Activated B cell treated with CpG ODN at 0.5 μM for 24 hours (primary cell): Measurements from ENCODE around the gene HIVEP3. TPM values are rescaled to one million over a fixed set of nuclear protein-coding genes. Genes with fewer than 3 reads are reported as not detected.
A peak's percentile ranks its signal among the peaks of the same experiment; 100 is the strongest.

ENCODE experiments used
- ATAC-seq: fragments of 200-7000 bp; cut with Tn5 transposase; one replicate; pipeline ENCODE4 v1.10.0; 2021; ENCODE audit warnings: low read depth, mild to moderate bottlenecking, moderate library complexity
- CTCF ChIA-PET: fragments of 350-600 bp; sonication (Branson Sonifier 250); formaldehyde crosslinking; loops from one replicate; lab custom pipeline; 2021; ENCODE audit warnings: antibody characterized with exemption; lab: Charles Lee
- POLR2A ChIA-PET: fragments of 350-600 bp; sonication (Branson Sonifier 250); formaldehyde crosslinking; loops from one replicate; lab custom pipeline; 2021; ENCODE audit warnings: antibody characterized with exemption; lab: Charles Lee
- DNase-seq: peaks from one replicate; pipeline ENCODE4 v3.0.0; 2022
- H3K27ac Mint-ChIP-seq: one replicate; pipeline ENCODE4 v1.8.0; 2020; ENCODE audit warnings: mixed read lengths
- H3K27me3 Mint-ChIP-seq: one replicate; pipeline ENCODE4 v1.8.0; 2021; ENCODE audit warnings: mixed read lengths
- H3K36me3 Mint-ChIP-seq: one replicate; pipeline ENCODE4 v1.8.0; 2021; ENCODE audit warnings: low read depth, mixed read lengths
- H3K4me1 Mint-ChIP-seq: one replicate; pipeline ENCODE4 v1.8.0; 2021; ENCODE audit warnings: mixed read lengths
- H3K4me3 Mint-ChIP-seq: one replicate; pipeline ENCODE4 v1.8.0; 2020; ENCODE audit warnings: mild to moderate bottlenecking, mixed read lengths
- H3K9me3 Mint-ChIP-seq: one replicate; pipeline ENCODE4 v1.8.0; 2020; ENCODE audit warnings: mixed read lengths
- intact Hi-C: fragments of 100-400 bp; cut with micrococcal nuclease; formaldehyde crosslinking; loops from one replicate; pipeline ENCODE4 v1.15.1; 2024
- total RNA-seq: library from RNA; stranded (reverse); gene quantifications from 2 replicates; pipeline ENCODE4 v1.2.3, GENCODE V29; 2022
- TF ChIP-seq, protein P1 (sequence below): fragments of 200-600 bp; IDR thresholded peaks from one replicate; pipeline ENCODE4 v1.8.0; 2022; ENCODE audit warnings: antibody characterized with exemption, mild to moderate bottlenecking

The HIVEP3 gene
- total RNA-seq, 1 donor from 2014 or later = 14.4 TPM

GRCh38 chr1:41724248-41724647, 194.5 kb downstream of the HIVEP3 start:
- CTCF ChIA-PET = interaction anchor here (1.6 kb wide), 1 partner anchor 150 kb away, joined by 3 read pairs; no protein-coding TSS in a partner anchor
- intact Hi-C loops = loop anchor here (10.0 kb wide), 1 partner anchor 1029 kb away; the partner anchor contains the start of gene NFYC
- H3K9me3 Mint-ChIP-seq = no peaks in the 10 kb centered on the region
- H3K36me3 Mint-ChIP-seq = no peaks in the 10 kb centered on the region
- no peak overlapping the region for H3K27ac Mint-ChIP-seq
- TF ChIP-seq, protein P1, sequence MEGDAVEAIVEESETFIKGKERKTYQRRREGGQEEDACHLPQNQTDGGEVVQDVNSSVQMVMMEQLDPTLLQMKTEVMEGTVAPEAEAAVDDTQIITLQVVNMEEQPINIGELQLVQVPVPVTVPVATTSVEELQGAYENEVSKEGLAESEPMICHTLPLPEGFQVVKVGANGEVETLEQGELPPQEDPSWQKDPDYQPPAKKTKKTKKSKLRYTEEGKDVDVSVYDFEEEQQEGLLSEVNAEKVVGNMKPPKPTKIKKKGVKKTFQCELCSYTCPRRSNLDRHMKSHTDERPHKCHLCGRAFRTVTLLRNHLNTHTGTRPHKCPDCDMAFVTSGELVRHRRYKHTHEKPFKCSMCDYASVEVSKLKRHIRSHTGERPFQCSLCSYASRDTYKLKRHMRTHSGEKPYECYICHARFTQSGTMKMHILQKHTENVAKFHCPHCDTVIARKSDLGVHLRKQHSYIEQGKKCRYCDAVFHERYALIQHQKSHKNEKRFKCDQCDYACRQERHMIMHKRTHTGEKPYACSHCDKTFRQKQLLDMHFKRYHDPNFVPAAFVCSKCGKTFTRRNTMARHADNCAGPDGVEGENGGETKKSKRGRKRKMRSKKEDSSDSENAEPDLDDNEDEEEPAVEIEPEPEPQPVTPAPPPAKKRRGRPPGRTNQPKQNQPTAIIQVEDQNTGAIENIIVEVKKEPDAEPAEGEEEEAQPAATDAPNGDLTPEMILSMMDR = no peak
- H3K4me1 Mint-ChIP-seq = peaks cover 82% of the 10 kb centered on the region
- no peaks in the 10 kb centered on the region for H3K27me3 Mint-ChIP-seq
- no peak for DNase-seq
- ATAC-seq = no peak
- POLR2A ChIA-PET = interaction anchor here (6.5 kb wide), 1 partner anchor 27 kb away, joined by 138 read pairs; no protein-coding TSS in a partner anchor
- H3K4me3 Mint-ChIP-seq = no peak overlapping the region

- Mint-ChIP-seq H3K4me1 (peaks cover 82% of the 10 kb centered on the region), H3K36me3 (no peaks in the 10 kb centered on the region), H3K9me3 (no peaks in the 10 kb centered on the region), H3K27ac (no peak overlapping the region), H3K27me3 (no peaks in the 10 kb centered on the region), H3K4me3 (no peak overlapping the region)
- intact Hi-C loops = loop anchor here (10.0 kb wide), 1 partner anchor 1029 kb away; the partner anchor contains the start of gene NFYC
- TF ChIP-seq, protein P1 = no peak
- DNase-seq (no peak), ATAC-seq (no peak)
- ChIA-PET POLR2A (interaction anchor here (0.8 kb wide), 1 partner anchor 57 kb away, joined by 3 read pairs; no protein-coding TSS in a partner anchor), CTCF (interaction anchor here (1.6 kb wide), 1 partner anchor 149 kb away, joined by 3 read pairs; no protein-coding TSS in a partner anchor)
Observed at GRCh38 chr1:41723786-41724185, 194.9 kb downstream of the HIVEP3 start.

- Mint-ChIP-seq H3K9me3 (no peaks in the 10 kb centered on the region), H3K4me1 (peaks cover 74% of the 10 kb centered on the region), H3K27me3 (no peaks in the 10 kb centered on the region), H3K36me3 (no peaks in the 10 kb centered on the region), H3K27ac (no peak overlapping the region), H3K4me3 (no peak overlapping the region)
- TF ChIP-seq, protein P1 = no peak
- intact Hi-C loops = loop anchor here (10.0 kb wide), 1 partner anchor 1027 kb away; the partner anchor contains the start of gene NFYC
- no peak for ATAC-seq
- POLR2A ChIA-PET = no interaction called here
- no peak for DNase-seq
- CTCF ChIA-PET = no interaction called here
Observed at GRCh38 chr1:41722184-41722583, 196.5 kb downstream of the HIVEP3 start.

DNA sequence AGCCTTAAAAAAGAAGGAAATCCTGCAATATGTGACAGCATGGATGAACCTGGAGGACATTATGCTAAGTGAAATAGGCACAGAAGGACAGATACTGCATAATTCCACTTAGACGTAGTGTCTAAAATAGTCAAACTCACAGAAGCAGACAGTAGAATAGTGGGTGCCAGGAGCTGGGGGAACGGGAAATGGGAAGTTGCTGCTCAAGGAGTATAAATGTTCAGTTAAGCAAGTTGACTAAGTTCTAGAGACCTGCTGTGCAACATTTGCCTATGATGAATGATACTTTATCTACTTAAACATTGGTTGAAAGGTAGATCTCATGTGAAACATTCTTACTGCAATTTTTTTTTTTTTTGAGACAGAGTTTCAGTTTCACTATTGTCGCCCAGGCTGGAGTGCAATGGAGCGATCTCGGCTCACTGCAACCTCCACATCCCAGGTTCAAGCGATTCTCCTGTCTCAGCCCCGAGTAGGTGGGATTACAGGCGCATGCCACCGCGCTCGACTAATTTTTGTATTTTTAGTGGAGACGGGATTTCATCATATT, 197.8 kb downstream of the HIVEP3 start:
- peak; percentile 61 for ATAC-seq
- Mint-ChIP-seq H3K4me1 (peaks cover 62% of the 10 kb centered on the region), H3K36me3 (no peaks in the 10 kb centered on the region), H3K4me3 (peak overlapping the region; percentile 55), H3K27me3 (no peaks in the 10 kb centered on the region), H3K9me3 (no peaks in the 10 kb centered on the region), H3K27ac (peak overlapping the region; percentile 53)
- ChIA-PET CTCF (no interaction called here), POLR2A (interaction anchor here (2.1 kb wide), 1 partner anchor 12 kb away, joined by 9 read pairs; no protein-coding TSS in a partner anchor)
- intact Hi-C loops = loop anchor here (10.0 kb wide), 1 partner anchor 1026 kb away; the partner anchor contains the start of gene NFYC
- TF ChIP-seq, protein P1 = no peak
- no peak for DNase-seq

- TF ChIP-seq, protein P1 = no peak
- H3K4me3 Mint-ChIP-seq = no peak overlapping the region
- DNase-seq (no peak), ATAC-seq (no peak)
- POLR2A ChIA-PET = interaction anchor here (1.1 to 2.1 kb wide), 2 partner anchors 11 to 46 kb away, joined by 4 to 9 read pairs; no protein-coding TSS in a partner anchor
- H3K4me1 Mint-ChIP-seq = peaks cover 49% of the 10 kb centered on the region
- no peaks in the 10 kb centered on the region for H3K9me3 Mint-ChIP-seq
- CTCF ChIA-PET = no interaction called here
- no peak overlapping the region for H3K27ac Mint-ChIP-seq
- H3K27me3 Mint-ChIP-seq = no peaks in the 10 kb centered on the region
- H3K36me3 Mint-ChIP-seq = no peaks in the 10 kb centered on the region
- intact Hi-C loops = loop anchor here (1.0 kb wide), 1 partner anchor 9 kb away; no protein-coding TSS in a partner anchor
Observed at GRCh38 chr1:41719590-41719989, 199.1 kb downstream of the HIVEP3 start.
